K562 (cell line): ENCODE results near the gene ERF. TPM values are rescaled to one million over a fixed set of nuclear protein-coding genes. Genes with fewer than 3 reads are reported as not detected.

ENCODE experiments used
- BRCA1 ChIP-seq, 2 experiments: fragments of 450-650 bp in 1 of 2; sonication (generic) in 1 of 2; formaldehyde crosslinking in 1 of 2; IDR thresholded peaks; 2 replicates each; pipeline versions ENCODE4 v1.5.0 to v1.6.1; 2017 to 2020; ENCODE audit warnings: mild to moderate bottlenecking in 1 of 2, missing genetic modification reagents in 1 of 2
- GABPB2 ChIP-seq: fragments of 250-450 bp; sonication (Bioruptor Pico); conservative IDR thresholded peaks from 2 replicates; pipeline ENCODE4 v1.5.1; 2021; ENCODE audit warnings: mild to moderate bottlenecking
- GTF2A2 ChIP-seq: IDR thresholded peaks from 2 replicates; pipeline ENCODE4 v1.6.1; 2016; ENCODE audit warnings: mild to moderate bottlenecking, missing genetic modification characterization, missing compliant biosample characterization
- IFI16 ChIP-seq: fragments of 250-450 bp; sonication (Bioruptor Pico); IDR thresholded peaks from 2 replicates; pipeline ENCODE4 v2.1.2; 2022; ENCODE audit warnings: mild to moderate bottlenecking, inconsistent platforms
- NFE2 ChIP-seq: IDR thresholded peaks from 2 replicates; pipeline ENCODE4 v1.6.1; 2014; ENCODE audit warnings: antibody characterized with exemption, low read depth
- PRPF4 ChIP-seq: fragments of 200-400 bp; formaldehyde crosslinking; IDR thresholded peaks from one replicate; pipeline ENCODE4 v1.6.1; 2017; ENCODE audit warnings: low read length, low read depth, mild to moderate bottlenecking; ENCODE audit not compliant: insufficient read depth, poor library complexity, severe bottlenecking
- RAD21 ChIP-seq, 2 experiments: fragments of 250-450 bp in 1 of 2; fragments of 450-650 bp in 1 of 2; sonication (Bioruptor Pico) in 1 of 2; formaldehyde crosslinking in 1 of 2; IDR thresholded peaks in 1 of 2; conservative IDR thresholded peaks in 1 of 2; 2 replicates each; pipeline versions ENCODE4 v1.4.0 to v1.8.0; 2020 to 2022; ENCODE audit warnings: mild to moderate bottlenecking in 2 of 2, moderate library complexity in 1 of 2
- polyA plus RNA-seq, 8 experiments: library from polyadenylated mRNA; depleted of rRNA in 4 of 8; stranded (reverse) in 5 of 8; unstranded in 3 of 8; fragments of >200 nt; fragmentation: Nextera tagmentation in 2 of 8; fragmentation: Illumina TruSeq in 1 of 8; extraction: Ambion mirVana in 2 of 8; extraction: Trizol in 1 of 8; gene quantifications; 2 replicates each; pipeline versions ENCODE4 v1.2.1 to v1.2.3, GENCODE V29; 2011 to 2014; ENCODE audit warnings: inconsistent platforms in 1 of 8, missing spikeins in 1 of 8
- total RNA-seq, 7 experiments: library from RNA; depleted of rRNA in 6 of 7; stranded (reverse); fragments of >200 nt in 6 of 7; fragmentation: Illumina TruSeq in 2 of 7; extraction: Trizol in 2 of 7; gene quantifications; 2 replicates each; pipeline versions ENCODE4 v1.2.1 to v1.2.3, GENCODE V29; 2011 to 2021; ENCODE audit warnings: low replicate concordance in 1 of 7
- TF ChIP-seq, protein P1 (sequence below): fragments of 250-450 bp; sonication (Bioruptor Pico); IDR thresholded peaks from 2 replicates; pipeline ENCODE4 v1.4.0; 2020; ENCODE audit warnings: mild to moderate bottlenecking, moderate library complexity
- TF ChIP-seq, protein P2 (sequence below): fragments of 250-450 bp; sonication (Bioruptor Pico); IDR thresholded peaks from 2 replicates; pipeline ENCODE4 v1.4.0; 2020
- TF ChIP-seq, protein P3 (sequence below): sonication (generic); formaldehyde crosslinking; IDR thresholded peaks from 2 replicates; pipeline ENCODE4 v1.8.1; 2023; ENCODE audit warnings: mild to moderate bottlenecking, missing genetic modification reagents

The ERF gene
- total and polyA plus RNA-seq, 9 of the 15 experiments (the other 6 are each of a cell fraction or from before 2014, with no cell fraction given), result 0.03 to 75.4 (median 27.0) TPM

DNA sequence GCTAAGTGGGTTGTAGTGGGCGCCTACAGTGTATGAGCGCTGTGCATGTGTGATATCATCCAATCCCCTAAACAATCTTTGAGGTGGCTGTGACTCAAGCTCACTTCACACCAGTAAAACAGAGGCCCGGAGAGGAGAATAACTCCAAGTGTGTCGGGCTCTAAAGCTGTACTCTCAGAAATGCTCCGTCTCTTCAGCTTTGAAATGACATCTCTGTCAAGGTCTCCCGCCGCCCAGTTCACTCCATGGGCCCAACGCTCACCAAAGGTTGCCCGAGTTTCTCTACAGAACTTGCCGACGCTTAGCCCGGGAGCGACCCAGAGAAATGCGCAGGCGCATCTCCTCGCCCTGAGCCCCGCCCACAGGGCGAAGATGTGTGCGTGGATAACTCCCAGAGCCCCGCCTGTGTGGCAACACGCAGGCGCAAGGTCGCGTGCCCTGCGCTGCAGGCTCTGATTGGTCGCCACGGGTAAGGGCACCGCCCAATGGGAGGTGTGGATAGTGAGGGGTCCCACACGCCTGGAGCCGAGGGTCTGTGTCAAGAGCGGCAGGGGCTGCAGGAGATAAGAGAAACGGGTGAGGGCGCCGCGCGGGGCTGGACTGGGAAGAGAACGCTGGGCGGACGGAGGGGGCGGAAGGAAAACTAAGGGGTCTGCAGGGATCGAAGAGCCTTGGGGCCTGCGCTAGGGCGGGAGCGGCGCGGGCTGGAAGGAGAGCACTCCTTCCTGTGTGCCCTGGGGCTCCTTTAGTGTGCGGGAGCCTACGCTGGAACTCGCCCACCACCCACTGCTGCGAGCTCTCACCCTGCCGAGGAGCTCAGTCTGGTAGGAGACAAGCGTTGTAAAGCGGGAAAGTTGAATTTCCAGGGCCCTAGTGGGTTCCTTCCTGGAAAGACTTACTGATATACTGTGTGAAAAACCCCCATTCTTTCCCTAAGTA is 34.8 kb downstream of the ERF start, which contains the start of gene ZNF526 (continued):
- TF ChIP-seq, protein P1, sequence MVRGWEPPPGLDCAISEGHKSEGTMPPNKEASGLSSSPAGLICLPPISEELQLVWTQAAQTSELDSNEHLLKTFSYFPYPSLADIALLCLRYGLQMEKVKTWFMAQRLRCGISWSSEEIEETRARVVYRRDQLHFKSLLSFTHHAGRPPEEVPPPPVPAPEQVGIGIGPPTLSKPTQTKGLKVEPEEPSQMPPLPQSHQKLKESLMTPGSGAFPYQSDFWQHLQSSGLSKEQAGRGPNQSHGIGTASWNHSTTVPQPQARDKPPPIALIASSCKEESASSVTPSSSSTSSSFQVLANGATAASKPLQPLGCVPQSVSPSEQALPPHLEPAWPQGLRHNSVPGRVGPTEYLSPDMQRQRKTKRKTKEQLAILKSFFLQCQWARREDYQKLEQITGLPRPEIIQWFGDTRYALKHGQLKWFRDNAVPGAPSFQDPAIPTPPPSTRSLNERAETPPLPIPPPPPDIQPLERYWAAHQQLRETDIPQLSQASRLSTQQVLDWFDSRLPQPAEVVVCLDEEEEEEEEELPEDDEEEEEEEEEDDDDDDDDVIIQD (CRISPR knock-in tag), result no peak
- no peak for TF ChIP-seq RAD21 (CRISPR knock-in tag; conservative IDR thresholded peaks at IDR 0.05 in 1 of 2, IDR thresholded peaks at IDR 0.05 in 1 of 2)
- TF ChIP-seq, protein P2, sequence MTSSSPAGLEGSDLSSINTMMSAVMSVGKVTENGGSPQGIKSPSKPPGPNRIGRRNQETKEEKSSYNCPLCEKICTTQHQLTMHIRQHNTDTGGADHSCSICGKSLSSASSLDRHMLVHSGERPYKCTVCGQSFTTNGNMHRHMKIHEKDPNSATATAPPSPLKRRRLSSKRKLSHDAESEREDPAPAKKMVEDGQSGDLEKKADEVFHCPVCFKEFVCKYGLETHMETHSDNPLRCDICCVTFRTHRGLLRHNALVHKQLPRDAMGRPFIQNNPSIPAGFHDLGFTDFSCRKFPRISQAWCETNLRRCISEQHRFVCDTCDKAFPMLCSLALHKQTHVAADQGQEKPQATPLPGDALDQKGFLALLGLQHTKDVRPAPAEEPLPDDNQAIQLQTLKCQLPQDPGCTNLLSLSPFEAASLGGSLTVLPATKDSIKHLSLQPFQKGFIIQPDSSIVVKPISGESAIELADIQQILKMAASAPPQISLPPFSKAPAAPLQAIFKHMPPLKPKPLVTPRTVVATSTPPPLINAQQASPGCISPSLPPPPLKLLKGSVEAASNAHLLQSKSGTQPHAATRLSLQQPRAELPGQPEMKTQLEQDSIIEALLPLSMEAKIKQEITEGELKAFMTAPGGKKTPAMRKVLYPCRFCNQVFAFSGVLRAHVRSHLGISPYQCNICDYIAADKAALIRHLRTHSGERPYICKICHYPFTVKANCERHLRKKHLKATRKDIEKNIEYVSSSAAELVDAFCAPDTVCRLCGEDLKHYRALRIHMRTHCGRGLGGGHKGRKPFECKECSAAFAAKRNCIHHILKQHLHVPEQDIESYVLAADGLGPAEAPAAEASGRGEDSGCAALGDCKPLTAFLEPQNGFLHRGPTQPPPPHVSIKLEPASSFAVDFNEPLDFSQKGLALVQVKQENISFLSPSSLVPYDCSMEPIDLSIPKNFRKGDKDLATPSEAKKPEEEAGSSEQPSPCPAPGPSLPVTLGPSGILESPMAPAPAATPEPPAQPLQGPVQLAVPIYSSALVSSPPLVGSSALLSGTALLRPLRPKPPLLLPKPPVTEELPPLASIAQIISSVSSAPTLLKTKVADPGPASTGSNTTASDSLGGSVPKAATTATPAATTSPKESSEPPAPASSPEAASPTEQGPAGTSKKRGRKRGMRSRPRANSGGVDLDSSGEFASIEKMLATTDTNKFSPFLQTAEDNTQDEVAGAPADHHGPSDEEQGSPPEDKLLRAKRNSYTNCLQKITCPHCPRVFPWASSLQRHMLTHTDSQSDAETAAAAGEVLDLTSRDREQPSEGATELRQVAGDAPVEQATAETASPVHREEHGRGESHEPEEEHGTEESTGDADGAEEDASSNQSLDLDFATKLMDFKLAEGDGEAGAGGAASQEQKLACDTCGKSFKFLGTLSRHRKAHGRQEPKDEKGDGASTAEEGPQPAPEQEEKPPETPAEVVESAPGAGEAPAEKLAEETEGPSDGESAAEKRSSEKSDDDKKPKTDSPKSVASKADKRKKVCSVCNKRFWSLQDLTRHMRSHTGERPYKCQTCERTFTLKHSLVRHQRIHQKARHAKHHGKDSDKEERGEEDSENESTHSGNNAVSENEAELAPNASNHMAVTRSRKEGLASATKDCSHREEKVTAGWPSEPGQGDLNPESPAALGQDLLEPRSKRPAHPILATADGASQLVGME (CRISPR knock-in tag), result no peak
- TF ChIP-seq GTF2A2 (tag), result no peak
- TF ChIP-seq NFE2, result no peak
- no peak for TF ChIP-seq BRCA1 (IDR thresholded peaks at IDR 0.05)
- TF ChIP-seq BRCA1 (CRISPR knock-in tag; IDR thresholded peaks at IDR 0.05), result no peak
- TF ChIP-seq IFI16 (CRISPR knock-in tag), result no peak
- TF ChIP-seq, protein P3, sequence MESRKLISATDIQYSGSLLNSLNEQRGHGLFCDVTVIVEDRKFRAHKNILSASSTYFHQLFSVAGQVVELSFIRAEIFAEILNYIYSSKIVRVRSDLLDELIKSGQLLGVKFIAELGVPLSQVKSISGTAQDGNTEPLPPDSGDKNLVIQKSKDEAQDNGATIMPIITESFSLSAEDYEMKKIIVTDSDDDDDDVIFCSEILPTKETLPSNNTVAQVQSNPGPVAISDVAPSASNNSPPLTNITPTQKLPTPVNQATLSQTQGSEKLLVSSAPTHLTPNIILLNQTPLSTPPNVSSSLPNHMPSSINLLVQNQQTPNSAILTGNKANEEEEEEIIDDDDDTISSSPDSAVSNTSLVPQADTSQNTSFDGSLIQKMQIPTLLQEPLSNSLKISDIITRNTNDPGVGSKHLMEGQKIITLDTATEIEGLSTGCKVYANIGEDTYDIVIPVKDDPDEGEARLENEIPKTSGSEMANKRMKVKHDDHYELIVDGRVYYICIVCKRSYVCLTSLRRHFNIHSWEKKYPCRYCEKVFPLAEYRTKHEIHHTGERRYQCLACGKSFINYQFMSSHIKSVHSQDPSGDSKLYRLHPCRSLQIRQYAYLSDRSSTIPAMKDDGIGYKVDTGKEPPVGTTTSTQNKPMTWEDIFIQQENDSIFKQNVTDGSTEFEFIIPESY (CRISPR knock-in tag), result no peak
- TF ChIP-seq GABPB2 (CRISPR knock-in tag), result no peak
- TF ChIP-seq PRPF4, result no peak
